ENCODE measurements around the gene LIMS3. TPM values are rescaled to one million over a fixed set of nuclear protein-coding genes. Genes with fewer than 3 reads are reported as not detected.
"Not testable (repeated sequence)": the region's sequence is repeated elsewhere in the genome, so short reads cannot be mapped to it uniquely, and the experiment has no call there.

The LIMS3 gene, protein sequence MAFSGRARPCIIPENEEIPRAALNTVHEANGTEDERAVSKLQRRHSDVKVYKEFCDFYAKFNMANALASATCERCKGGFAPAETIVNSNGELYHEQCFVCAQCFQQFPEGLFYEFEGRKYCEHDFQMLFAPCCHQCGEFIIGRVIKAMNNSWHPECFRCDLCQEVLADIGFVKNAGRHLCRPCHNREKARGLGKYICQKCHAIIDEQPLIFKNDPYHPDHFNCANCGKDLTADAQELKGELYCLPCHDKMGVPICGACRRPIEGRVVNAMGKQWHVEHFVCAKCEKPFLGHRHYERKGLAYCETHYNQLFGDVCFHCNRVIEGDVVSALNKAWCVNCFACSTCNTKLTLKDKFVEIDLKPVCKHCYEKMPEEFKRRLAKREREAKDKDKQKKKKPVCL
- 2.2 TPM for polyA plus RNA-seq
- long read RNA-seq, donor 1 = 0 reads
- long read RNA-seq, donor 2 = 0 reads
- long read RNA-seq, donor 3 = 0 reads
- long read RNA-seq, donor 4 = 0 reads
- long read RNA-seq, donor 5 = 0 reads
- long read RNA-seq, donor 6, partial matches to known transcripts = 0 of 1 reads
- long read RNA-seq, donor 6, other reads (novel, unspliced or antisense) = 0 of 1 reads
- long read RNA-seq, donor 7 = 0 reads
- long read RNA-seq, donor 8 = 0 reads
- long read RNA-seq, donor 9, partial matches to known transcripts = 0 of 1 reads
- long read RNA-seq, donor 9, other reads (novel, unspliced or antisense) = 0 of 1 reads
- long read RNA-seq, donor 10 = 0 reads
- long read RNA-seq, donor 11 = 0 reads

DNA sequence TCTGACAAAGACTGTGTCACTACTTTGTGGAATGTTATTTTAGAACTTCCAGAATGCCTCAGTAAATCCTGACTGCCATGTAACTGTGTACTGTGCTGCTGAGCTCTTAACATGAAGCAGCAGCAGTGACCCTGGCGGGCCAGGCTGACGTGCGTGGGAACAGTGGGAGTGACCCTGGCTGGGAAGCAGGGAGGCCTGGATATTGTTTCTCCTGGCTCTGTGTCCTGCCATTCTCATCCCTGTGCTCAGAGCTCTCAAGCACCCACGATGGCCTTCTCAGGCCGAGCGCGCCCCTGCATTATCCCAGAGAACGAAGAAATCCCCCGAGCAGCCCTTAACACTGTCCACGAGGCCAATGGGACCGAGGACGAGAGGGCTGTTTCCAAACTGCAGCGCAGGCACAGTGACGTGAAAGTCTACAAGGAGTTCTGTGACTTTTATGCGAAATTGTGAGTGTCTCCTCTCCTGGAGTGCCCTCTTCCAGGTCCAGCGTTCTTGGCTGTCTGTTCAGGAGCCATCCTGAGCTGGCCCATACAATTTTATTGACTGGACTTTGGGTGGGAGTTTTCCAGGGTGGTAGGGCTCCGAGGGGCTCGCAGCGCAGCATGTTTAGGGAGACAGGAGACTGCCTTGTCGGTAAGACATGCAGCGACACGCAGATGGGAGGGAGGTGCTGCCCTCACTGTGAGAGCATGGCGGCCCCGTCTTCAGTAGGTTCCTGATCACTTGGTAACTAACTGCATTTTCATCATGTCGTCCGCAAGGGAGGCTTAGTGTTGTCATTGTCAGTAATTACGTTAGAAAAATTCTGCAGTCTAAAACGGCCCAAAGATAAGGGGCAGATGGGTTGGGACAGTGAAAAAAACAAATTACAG, at the start of gene LIMS3:
Gene LIMS3 (plus strand): TSS at position 227 of the 875 bp plus-strand sequence. CDS start 41 bp downstream, at position 268.
- WGBS (ENCODE audit: insufficient coverage, low lambda C conversion rate) = no CpG with 5 or more reads among the region's 28 CpGs
- not testable (repeated sequence) for H3K36me3 ChIP-seq (ENCODE audit: control insufficient read depth, insufficient read depth, low read length); DNase-seq; H3K27me3 ChIP-seq (ENCODE audit: control insufficient read depth, insufficient read depth, low read length); H3K4me3 ChIP-seq (ENCODE audit: low read length); H3K9me3 ChIP-seq (ENCODE audit: control insufficient read depth, low read depth, low read length); H3K27ac ChIP-seq (ENCODE audit: low read length); H3K4me1 ChIP-seq (ENCODE audit: control insufficient read depth, insufficient read depth, low read length)

DNA sequence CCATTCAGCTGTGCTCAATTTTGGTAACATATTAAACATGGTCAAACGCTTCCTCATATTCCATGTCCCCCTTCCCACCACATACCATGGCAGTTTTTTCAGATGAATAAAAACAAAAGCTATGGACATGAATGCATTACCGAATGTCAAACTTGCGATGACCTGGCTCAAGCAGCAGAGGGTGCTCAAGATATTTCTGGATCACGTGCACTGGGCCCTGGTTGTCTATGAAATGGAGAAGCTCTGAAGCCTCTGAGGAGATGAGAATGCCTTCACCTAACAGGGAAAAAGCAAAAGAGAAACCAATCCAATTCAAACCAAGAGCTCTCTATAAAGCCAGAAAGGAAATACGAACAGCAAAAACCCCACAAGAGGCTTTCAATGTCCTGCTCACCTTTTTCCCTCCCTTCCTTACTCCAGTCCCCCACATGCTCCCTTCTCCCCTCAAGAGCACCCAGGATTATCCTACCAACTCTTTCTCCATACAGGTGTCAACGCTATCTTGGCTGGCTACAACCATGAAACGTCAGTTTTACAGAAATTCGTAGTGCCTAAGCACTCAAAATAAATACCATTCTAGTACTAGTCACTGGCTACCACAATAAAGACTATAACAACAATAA, 27.2 kb upstream of the LIMS3 start:
- H3K36me3 ChIP-seq (ENCODE audit: control insufficient read depth, insufficient read depth, low read length); H3K27me3 ChIP-seq (ENCODE audit: control insufficient read depth, insufficient read depth, low read length); DNase-seq; H3K9me3 ChIP-seq (ENCODE audit: control insufficient read depth, low read depth, low read length); H3K27ac ChIP-seq (ENCODE audit: low read length); H3K4me1 ChIP-seq (ENCODE audit: control insufficient read depth, insufficient read depth, low read length); H3K4me3 ChIP-seq (ENCODE audit: low read length): not testable (repeated sequence)
- no CpG with 5 or more reads among the region's 8 CpGs for WGBS (ENCODE audit: insufficient coverage, low lambda C conversion rate)

DNA sequence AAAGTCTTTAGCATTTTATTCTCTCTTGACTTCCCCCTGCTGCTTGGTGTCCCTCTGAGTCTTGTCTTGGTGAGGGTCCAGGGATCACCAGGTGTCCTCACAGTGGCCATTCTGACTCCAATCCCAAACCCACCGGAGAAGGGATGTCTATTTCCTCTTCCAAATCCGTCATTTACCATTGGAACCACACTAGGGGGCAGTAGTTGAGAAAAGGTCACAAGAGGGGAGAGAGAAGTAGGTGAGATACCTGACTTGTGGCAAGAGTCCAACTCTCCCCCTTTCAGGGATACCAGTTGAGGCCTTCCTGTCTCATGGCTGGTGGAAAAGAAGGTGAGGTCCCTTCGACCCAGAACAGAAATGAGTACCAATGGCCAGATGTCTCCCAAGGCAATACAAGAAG, 21.9 kb upstream of the LIMS3 start:
- not testable (repeated sequence) for H3K27me3 ChIP-seq (ENCODE audit: control insufficient read depth, insufficient read depth, low read length); H3K4me3 ChIP-seq (ENCODE audit: low read length); H3K27ac ChIP-seq (ENCODE audit: low read length); H3K4me1 ChIP-seq (ENCODE audit: control insufficient read depth, insufficient read depth, low read length); H3K36me3 ChIP-seq (ENCODE audit: control insufficient read depth, insufficient read depth, low read length); DNase-seq; H3K9me3 ChIP-seq (ENCODE audit: control insufficient read depth, low read depth, low read length)
- WGBS (ENCODE audit: insufficient coverage, low lambda C conversion rate) = no CpG with 5 or more reads among the region's 3 CpGs

DNA sequence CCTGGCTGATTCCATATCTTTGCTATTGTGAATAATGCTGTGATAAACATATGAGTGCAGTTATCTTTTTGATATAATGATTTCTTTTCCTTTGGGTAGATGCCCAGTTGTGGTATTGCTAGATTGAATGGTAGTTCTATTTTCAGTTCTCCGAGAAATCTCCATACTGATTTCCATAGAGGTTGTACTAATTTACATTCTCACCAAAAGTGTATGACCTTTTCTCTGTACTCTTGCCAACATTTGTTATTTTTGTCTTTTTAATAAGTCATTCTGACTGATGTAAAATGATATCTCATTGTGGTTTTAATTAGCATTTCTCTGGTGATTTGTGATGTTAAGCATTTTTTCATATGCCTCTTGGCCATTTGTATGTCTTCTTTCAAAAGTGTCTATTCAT, 16.4 kb upstream of the LIMS3 start:
- no CpG with 5 or more reads among the region's 1 CpG for WGBS (ENCODE audit: insufficient coverage, low lambda C conversion rate)
- not testable (repeated sequence) for H3K27ac ChIP-seq (ENCODE audit: low read length); H3K4me1 ChIP-seq (ENCODE audit: control insufficient read depth, insufficient read depth, low read length); H3K4me3 ChIP-seq (ENCODE audit: low read length); DNase-seq; H3K9me3 ChIP-seq (ENCODE audit: control insufficient read depth, low read depth, low read length); H3K27me3 ChIP-seq (ENCODE audit: control insufficient read depth, insufficient read depth, low read length); H3K36me3 ChIP-seq (ENCODE audit: control insufficient read depth, insufficient read depth, low read length)

DNA sequence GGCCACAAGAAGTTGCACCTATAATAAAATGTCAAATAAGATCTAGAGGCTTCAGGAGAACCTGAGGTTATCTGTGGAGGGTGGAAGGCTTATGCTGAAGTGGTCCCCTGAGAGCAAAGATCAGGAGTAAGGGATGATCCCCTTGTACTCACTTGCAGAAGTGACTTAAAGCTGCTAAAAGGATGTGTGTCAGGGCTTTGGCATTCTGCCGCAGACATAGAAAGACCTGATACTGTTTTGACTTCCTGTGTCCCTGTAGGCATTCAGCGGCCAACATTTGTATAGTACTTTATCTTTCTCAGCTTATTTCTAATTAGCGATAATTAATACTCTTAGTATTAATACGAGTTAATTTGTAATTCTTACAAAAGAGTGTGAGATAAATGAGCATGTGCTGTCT, 10.1 kb upstream of the LIMS3 start:
- not testable (repeated sequence) for H3K4me3 ChIP-seq (ENCODE audit: low read length); H3K4me1 ChIP-seq (ENCODE audit: control insufficient read depth, insufficient read depth, low read length); H3K36me3 ChIP-seq (ENCODE audit: control insufficient read depth, insufficient read depth, low read length); H3K9me3 ChIP-seq (ENCODE audit: control insufficient read depth, low read depth, low read length); DNase-seq; H3K27ac ChIP-seq (ENCODE audit: low read length); H3K27me3 ChIP-seq (ENCODE audit: control insufficient read depth, insufficient read depth, low read length)
- WGBS (ENCODE audit: insufficient coverage, low lambda C conversion rate) = no CpG with 5 or more reads among the region's 4 CpGs

DNA sequence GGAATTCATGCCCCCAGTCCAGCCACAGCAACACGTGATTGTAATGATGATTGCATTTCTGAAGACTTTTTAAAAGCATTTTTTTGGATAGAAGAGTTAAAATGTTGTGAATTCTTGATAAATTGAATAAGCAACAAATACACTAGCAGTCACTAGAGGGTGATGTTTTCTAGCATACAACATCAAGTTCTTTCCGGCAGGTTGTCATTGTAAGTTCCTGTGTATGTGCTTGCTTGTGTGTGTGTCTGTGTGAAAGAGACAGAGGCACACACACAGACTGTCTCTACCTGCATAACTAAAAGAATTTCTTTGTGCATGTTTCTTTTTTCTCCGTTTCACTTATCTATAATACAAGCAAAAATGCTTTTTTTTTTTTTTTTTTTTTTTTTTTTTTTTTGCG, 8.6 kb upstream of the LIMS3 start:
- not testable (repeated sequence) for H3K9me3 ChIP-seq (ENCODE audit: control insufficient read depth, low read depth, low read length); H3K4me1 ChIP-seq (ENCODE audit: control insufficient read depth, insufficient read depth, low read length); H3K27ac ChIP-seq (ENCODE audit: low read length); H3K4me3 ChIP-seq (ENCODE audit: low read length); DNase-seq; H3K36me3 ChIP-seq (ENCODE audit: control insufficient read depth, insufficient read depth, low read length); H3K27me3 ChIP-seq (ENCODE audit: control insufficient read depth, insufficient read depth, low read length)
- no CpG with 5 or more reads among the region's 4 CpGs for WGBS (ENCODE audit: insufficient coverage, low lambda C conversion rate)

DNA sequence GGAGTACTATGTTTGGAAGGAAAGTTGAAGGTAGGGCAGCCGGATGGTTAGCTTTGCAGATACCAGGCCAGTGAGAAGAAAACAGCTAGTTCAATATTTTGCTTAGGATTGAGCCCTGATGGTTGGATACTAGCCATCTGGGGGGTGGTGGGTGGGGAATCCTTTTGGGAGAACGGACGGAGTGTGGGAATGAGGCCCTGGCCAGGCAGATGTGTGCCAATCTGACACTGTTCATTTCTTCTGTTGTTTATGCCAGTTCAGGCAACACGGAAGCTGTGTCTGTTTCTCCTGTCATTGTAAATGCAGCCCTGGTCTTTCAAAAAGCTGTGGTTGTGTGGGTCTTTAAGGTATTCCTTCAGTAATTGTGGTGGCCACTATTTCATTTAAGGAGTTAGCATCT, 7.5 kb upstream of the LIMS3 start:
- H3K4me3 ChIP-seq (ENCODE audit: low read length); H3K9me3 ChIP-seq (ENCODE audit: control insufficient read depth, low read depth, low read length); H3K36me3 ChIP-seq (ENCODE audit: control insufficient read depth, insufficient read depth, low read length); DNase-seq; H3K4me1 ChIP-seq (ENCODE audit: control insufficient read depth, insufficient read depth, low read length); H3K27me3 ChIP-seq (ENCODE audit: control insufficient read depth, insufficient read depth, low read length); H3K27ac ChIP-seq (ENCODE audit: low read length): not testable (repeated sequence)
- no CpG with 5 or more reads among the region's 4 CpGs for WGBS (ENCODE audit: insufficient coverage, low lambda C conversion rate)

DNA sequence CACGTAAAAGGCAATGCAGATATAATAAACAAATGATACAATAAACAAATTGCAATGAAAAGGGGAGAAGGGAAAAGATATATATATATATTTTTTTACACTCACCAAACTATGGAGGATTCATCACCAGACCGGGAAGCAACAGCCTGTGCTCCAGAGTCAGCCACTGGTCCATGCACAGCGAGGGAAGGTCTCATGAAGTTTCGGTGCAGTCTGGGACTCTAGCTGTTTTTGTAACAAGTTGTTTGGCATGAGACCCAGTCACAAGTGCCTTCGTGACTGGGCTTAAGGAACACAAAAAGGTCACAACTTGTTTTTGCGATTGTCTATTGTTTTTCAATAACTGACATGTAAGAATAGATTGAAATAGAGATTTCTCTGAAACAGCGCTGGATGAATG, 4.8 kb upstream of the LIMS3 start:
- not testable (repeated sequence) for H3K27ac ChIP-seq (ENCODE audit: low read length); H3K4me3 ChIP-seq (ENCODE audit: low read length); DNase-seq; H3K27me3 ChIP-seq (ENCODE audit: control insufficient read depth, insufficient read depth, low read length); H3K4me1 ChIP-seq (ENCODE audit: control insufficient read depth, insufficient read depth, low read length); H3K9me3 ChIP-seq (ENCODE audit: control insufficient read depth, low read depth, low read length); H3K36me3 ChIP-seq (ENCODE audit: control insufficient read depth, insufficient read depth, low read length)
- no CpG with 5 or more reads among the region's 7 CpGs for WGBS (ENCODE audit: insufficient coverage, low lambda C conversion rate)

DNA sequence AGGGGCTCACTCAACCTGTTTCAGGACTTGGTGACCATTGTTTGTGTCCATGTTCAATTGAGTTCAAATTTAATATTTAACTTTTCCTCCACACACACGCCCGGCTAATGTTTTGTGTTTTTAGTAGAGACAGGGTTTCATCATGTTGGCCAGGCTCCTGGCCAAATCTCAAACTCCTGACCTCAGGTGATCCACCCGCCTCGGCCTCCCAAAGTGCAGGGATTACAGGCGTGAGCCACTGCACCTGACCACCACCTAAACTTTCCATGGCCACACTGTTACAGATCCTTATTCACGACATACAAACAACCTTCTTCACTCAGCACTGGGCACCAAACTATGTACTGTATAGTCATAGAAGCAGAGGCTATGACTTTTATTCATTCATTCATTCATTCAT, 4.3 kb upstream of the LIMS3 start:
- DNase-seq = not testable (repeated sequence)
- no CpG with 5 or more reads among the region's 6 CpGs for WGBS (ENCODE audit: insufficient coverage, low lambda C conversion rate)

More for the DNA sequence above, 4.3 kb upstream of the LIMS3 start:
- not testable (repeated sequence) for H3K36me3 ChIP-seq (ENCODE audit: control insufficient read depth, insufficient read depth, low read length); H3K9me3 ChIP-seq (ENCODE audit: control insufficient read depth, low read depth, low read length); H3K27me3 ChIP-seq (ENCODE audit: control insufficient read depth, insufficient read depth, low read length); H3K4me3 ChIP-seq (ENCODE audit: low read length); H3K4me1 ChIP-seq (ENCODE audit: control insufficient read depth, insufficient read depth, low read length); H3K27ac ChIP-seq (ENCODE audit: low read length)
